Hypothalamus (tissue), 51 donors: ENCODE data around the gene ARHGAP27.
"Not testable (repeated sequence)": the region's sequence is repeated elsewhere in the genome, so short reads cannot be mapped to it uniquely, and the experiment has no call there.

Experiments
- DNase-seq, 51 donors: peaks; one replicate each; lab custom pipeline; 2025; lab: John Stamatoyannopoulos, UW

The ARHGAP27 gene

GRCh38 chr17:45432405-45433158 lies at the start of gene ARHGAP27:
TSS of gene ARHGAP27 (minus strand) at chr17:45432870. CDS start at chr17:45430279, 2,591 bp downstream.
- DNase-seq, result no peak

- not testable (repeated sequence) for DNase-seq
Measured at GRCh38 chr17:45482317-45482716, 49.6 kb upstream of the ARHGAP27 start.

DNA sequence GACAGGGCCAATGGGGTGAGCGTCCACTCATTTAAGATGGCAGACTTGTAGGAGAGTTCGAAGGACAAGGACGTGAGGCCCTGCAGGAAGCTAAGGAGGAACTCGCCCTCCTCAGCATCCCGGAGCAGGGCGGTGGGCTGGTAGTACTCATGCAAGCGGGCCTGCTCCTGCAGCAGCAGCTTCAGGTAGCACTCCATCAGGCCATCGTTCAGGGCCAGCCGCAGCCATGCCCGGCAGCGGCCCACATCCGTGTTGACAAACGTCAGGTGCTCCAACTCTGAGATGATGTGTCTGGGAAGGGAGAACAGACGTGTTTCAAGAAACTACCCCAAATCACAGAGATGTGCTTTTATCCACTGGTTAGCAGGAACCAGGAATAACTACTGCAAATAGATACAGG lies 42.8 kb upstream of the ARHGAP27 start:
- not testable (repeated sequence) for DNase-seq

GRCh38 chr17:45472249-45472648 lies 39.6 kb upstream of the ARHGAP27 start:
- not testable (repeated sequence) for DNase-seq

DNA sequence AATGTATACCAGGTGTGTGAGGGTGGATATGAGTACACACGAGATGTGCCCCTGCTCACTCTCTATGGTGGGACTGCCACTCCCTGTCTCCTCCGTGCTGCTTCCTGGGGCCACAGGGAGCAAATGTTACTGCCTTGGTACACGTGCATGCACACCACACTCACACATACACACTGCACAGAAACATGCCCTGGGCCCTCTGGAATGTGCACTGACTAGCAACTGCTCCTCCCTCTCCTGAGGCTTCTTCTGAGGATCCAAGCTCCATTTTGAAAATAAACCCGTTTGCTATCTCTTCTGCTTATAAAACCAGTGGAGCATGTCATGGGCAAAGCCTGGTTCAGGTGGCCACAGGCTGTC lies 36.5 kb upstream of the ARHGAP27 start:
- DNase-seq, result not testable (repeated sequence)

GRCh38 chr17:45468293-45469203 lies 35.9 kb upstream of the ARHGAP27 start:
- DNase-seq, result not testable (repeated sequence)

GRCh38 chr17:45461524-45462327 lies 29.1 kb upstream of the ARHGAP27 start:
- DNase-seq, result not testable (repeated sequence)

GRCh38 chr17:45460422-45460821 lies 27.8 kb upstream of the ARHGAP27 start:
- not testable (repeated sequence) for DNase-seq

- not testable (repeated sequence) for DNase-seq
Measured at GRCh38 chr17:45454341-45454740, 21.7 kb upstream of the ARHGAP27 start.

DNA sequence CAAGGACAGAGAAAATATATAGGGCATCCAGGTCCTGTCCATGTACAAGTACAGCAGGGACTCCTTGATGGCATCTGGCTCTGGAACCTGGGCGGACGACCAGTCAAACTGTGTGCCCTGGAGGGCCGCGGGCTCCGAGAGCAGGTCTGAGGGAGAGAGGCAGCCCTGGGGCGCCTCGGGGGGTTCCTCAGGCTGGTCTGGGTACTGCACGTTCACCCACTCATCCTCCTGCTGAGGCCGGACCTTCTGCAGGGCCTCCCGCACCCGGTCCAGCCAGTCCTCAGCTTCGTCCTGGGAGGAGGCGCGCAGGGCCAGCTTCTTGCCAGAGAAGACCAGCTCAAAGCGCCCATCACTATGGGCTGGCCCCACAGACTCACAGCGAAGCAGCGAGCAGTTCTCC lies 21.1 kb upstream of the ARHGAP27 start:
- DNase-seq, result not testable (repeated sequence)

DNA sequence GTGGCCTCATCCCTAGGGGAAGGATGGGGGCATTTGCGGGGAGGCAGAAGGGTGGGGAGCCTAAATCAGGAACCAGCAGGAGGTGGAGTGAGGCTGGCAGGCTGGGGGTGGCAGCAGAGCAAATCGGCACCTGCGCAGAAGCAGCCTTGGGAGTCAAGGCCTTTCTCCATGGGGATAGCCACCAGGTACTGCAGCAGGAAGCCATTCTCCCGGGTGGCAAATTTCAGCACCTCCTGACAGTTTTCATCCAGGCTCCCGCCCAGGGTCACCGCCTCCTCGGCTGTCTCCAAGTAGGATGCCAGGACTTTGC lies 20.5 kb upstream of the ARHGAP27 start:
- not testable (repeated sequence) for DNase-seq

GRCh38 chr17:45452329-45453224 lies 19.9 kb upstream of the ARHGAP27 start:
- DNase-seq, result not testable (repeated sequence)

DNA sequence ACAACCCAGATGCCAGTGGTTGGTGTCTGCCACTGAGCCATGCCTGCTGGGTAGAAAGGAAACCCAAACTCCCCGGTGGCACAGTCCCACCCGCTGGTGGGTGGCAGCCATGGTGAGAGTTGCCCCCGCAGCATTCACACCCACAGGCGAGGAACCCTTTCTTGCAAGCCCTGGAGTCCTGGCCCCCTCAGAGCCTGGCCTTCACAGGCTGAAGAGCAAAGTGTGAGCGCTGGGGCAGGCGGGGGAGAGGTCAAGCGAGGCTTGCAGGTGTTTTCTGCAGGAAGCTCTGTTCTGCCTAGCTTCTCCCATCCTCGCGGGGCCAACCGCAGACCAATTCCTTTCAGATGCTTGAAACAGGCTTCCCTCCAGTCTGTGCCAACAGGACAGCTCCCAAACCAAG lies 19.0 kb upstream of the ARHGAP27 start:
- not testable (repeated sequence) for DNase-seq

DNA sequence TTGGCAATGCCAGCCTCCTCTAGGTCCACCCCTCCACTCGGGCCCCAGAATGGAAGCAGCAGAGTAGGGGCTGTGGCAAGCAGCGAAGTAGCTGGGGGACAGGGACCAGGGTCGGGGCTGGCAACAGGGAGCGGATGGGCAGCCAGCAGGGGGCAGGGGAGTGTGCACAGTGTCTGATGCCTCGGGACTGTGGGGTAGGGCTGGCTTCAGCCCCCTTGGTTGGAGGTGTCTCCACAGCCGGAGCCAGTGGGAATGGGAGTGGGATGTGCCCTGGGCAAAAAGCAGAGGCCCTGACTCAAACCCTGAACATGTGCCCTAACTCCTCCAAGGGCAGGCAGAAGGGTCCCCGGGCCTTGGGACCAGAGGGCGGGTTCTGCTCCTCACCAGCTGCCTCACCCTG lies 18.5 kb upstream of the ARHGAP27 start:
- DNase-seq, result no peak

DNA sequence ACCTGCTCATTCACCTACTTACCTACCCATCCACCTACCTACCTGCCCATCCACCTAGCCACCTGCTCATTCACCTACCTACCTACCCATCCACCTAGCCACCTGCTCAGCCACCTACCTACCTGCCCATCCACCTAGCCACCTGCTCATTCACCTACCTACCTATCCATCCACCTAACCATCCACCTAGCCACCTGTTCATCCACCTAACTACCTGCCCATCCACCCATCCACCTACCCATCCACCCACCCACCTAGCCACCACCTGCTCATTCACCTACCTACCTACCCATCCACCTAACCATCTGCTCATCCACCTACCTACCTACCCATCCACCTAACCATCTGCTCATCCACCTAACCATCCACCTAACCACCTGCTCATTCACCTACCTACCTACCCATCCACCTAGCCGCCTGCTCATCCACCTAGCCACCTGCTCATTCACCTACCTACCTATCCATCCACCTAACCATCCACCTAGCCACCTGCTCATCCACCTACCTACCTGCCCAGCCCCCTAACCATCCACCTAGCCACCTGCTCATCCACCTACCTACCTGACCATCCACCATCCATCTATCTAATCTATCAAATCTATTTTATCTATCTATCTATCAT lies 17.1 kb upstream of the ARHGAP27 start:
- not testable (repeated sequence) for DNase-seq

DNA sequence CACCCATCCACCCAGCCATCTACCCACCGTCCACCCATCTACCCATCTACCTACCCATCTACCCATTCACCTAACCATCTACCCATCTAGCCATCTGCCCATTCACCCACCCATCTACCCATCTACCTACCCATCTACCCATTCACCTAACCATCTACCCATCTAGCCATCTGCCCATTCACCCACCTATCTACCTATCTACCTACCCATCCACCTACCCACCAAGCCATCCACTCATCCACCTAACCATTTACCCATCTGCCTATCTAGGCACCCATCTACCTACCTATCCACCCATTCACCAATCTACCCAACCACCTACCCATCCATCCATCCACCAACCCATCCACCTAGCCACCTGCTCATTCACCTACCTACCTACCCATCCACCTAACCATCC lies 16.6 kb upstream of the ARHGAP27 start:
- DNase-seq, result not testable (repeated sequence)

DNA sequence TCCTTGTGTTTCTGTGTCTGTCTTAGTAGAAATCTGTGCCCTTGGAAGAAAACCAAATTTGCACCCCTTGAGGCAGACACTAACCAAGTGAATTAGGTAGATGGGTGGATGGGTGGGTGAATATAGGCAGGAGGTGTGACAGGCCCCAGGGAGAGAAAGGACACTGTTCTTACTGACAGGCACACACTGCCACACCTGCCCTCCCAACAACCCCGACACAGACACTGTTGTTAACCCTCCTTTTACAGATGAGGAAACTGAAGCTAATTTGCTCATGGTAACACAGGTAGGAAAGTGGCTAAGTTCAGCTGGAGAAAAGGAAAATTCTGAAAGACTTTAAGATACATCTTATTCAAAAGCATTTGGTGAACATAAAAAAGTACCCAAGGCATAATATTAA lies 15.8 kb upstream of the ARHGAP27 start:
- not testable (repeated sequence) for DNase-seq

- DNase-seq, result not testable (repeated sequence)
Measured at GRCh38 chr17:45448066-45448465, 15.4 kb upstream of the ARHGAP27 start.

DNA sequence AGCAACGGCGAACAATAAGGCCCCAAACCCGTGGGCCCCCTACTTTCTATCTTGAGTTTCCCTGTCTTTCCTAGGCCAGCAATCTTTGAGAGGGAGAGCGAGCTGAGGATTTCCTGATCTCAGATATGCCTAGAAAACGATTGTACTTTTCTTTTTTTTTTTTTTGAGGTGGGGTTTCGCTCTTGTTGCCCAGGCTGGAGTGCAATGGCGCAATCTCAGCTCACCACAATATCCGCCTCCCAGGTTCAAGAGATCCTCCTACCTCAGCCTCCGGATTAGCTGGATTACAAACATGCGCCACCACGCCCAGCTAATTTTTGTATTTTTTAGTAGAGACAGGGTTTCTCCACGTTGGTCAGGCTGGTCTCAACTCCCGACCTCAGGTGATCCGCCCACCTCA lies 15.0 kb upstream of the ARHGAP27 start:
- not testable (repeated sequence) for DNase-seq
